Urinary bladder (tissue), 4 donors: ENCODE data around the gene ZNF385A. TPM values are rescaled to one million over a fixed set of nuclear protein-coding genes. Genes with fewer than 3 reads are reported as not detected.
"Not testable (repeated sequence)": the region's sequence is repeated elsewhere in the genome, so short reads cannot be mapped to it uniquely, and the experiment has no call there.

Experiments
- DNase-seq: peaks from one replicate; pipeline ENCODE4 v3.0.0-alpha.2; 2015; ENCODE audit errors: extremely low spot score
- H3K27ac ChIP-seq: one replicate; pipeline ENCODE4 v1.5.1; 2013; ENCODE audit warnings: low read depth, mild to moderate bottlenecking, moderate library complexity
- H3K36me3 ChIP-seq: one replicate; pipeline ENCODE4 v1.6.1; 2013; ENCODE audit warnings: mild to moderate bottlenecking, moderate library complexity; ENCODE audit not compliant: insufficient read depth
- H3K4me1 ChIP-seq: one replicate; pipeline ENCODE4 v1.6.1; 2013; ENCODE audit warnings: mild to moderate bottlenecking, moderate library complexity; ENCODE audit not compliant: insufficient read depth
- H3K4me3 ChIP-seq: one replicate; pipeline ENCODE4 v1.5.1; 2013; ENCODE audit warnings: low read depth, low read length
- WGBS: extraction: QIAGEN DNeasy Blood & Tissue Kit; methylation state at CpG from one replicate; pipeline ENCODE4 v1.1.7; 2013; 5-methylcytosine and 5-hydroxymethylcytosine counted together
- polyA plus RNA-seq: library from polyadenylated mRNA; stranded (reverse); fragments of 200-250 nt; gene quantifications from one replicate; pipeline ENCODE4 v1.2.3, GENCODE V29; 2013
- total RNA-seq: library from RNA; depleted of rRNA; stranded (reverse); fragments of >200 nt; gene quantifications from one replicate; pipeline ENCODE4 v1.2.3, GENCODE V29; 2014
- donor health status: healthy with polysubstance abuse.
- donor health status: healthy.

Gene ZNF385A
- total and polyA plus RNA-seq, 2 donors: 5.0 to 26.3 TPM

GRCh38 chr12:54337854-54338650 is 46.5 kb downstream of the ZNF385A start:
- Histone ChIP-seq H3K36me3 (peaks cover 2% of the 10 kb centered on the region), H3K27ac (no peak overlapping the region), H3K4me1 (no peaks in the 10 kb centered on the region), H3K4me3 (no peak overlapping the region)
- 44% methylated on average over 3 of the region's 3 CpGs for WGBS
- DNase-seq: no peak

- Histone ChIP-seq H3K4me1 (no peaks in the 10 kb centered on the region), H3K4me3 (no peak overlapping the region), H3K27ac (no peak overlapping the region), H3K36me3 (peaks cover 2% of the 10 kb centered on the region)
- no peak for DNase-seq
- WGBS: 25% methylated on average over 3 of the region's 3 CpGs
Observed at GRCh38 chr12:54337280-54337842, 47.2 kb downstream of the ZNF385A start.

- DNase-seq: no peak
- no peak overlapping the region for H3K27ac ChIP-seq
- H3K36me3 ChIP-seq: peaks cover 2% of the 10 kb centered on the region
- peaks cover 2% of the 10 kb centered on the region for H3K4me1 ChIP-seq
- H3K4me3 ChIP-seq: no peak overlapping the region
- WGBS: 99% methylated on average over 4 of the region's 4 CpGs
Observed at GRCh38 chr12:54333420-54334034, 51.0 kb downstream of the ZNF385A start.

- Histone ChIP-seq H3K27ac (no peak overlapping the region), H3K4me3 (no peak overlapping the region), H3K36me3 (peaks cover 2% of the 10 kb centered on the region), H3K4me1 (peaks cover 2% of the 10 kb centered on the region)
- WGBS: 79% methylated on average over 5 of the region's 5 CpGs
- DNase-seq: no peak
Observed at GRCh38 chr12:54331461-54331860, 53.1 kb downstream of the ZNF385A start.

- Histone ChIP-seq H3K4me3 (no peak overlapping the region), H3K27ac (no peak overlapping the region), H3K4me1 (peaks cover 2% of the 10 kb centered on the region), H3K36me3 (peaks cover 2% of the 10 kb centered on the region)
- DNase-seq: no peak
- WGBS: 52% methylated on average over 3 of the region's 3 CpGs
Observed at GRCh38 chr12:54330442-54330841, 54.1 kb downstream of the ZNF385A start.

GRCh38 chr12:54329759-54330158 is 54.8 kb downstream of the ZNF385A start:
- Histone ChIP-seq H3K36me3 (peaks cover 2% of the 10 kb centered on the region), H3K4me1 (peaks cover 2% of the 10 kb centered on the region), H3K4me3 (no peak overlapping the region), H3K27ac (no peak overlapping the region)
- no peak for DNase-seq
- 61% methylated on average over 5 of the region's 5 CpGs for WGBS

- peaks cover 2% of the 10 kb centered on the region for H3K36me3 ChIP-seq
- DNase-seq: no peak
- H3K27ac ChIP-seq: no peak overlapping the region
- H3K4me1 ChIP-seq: peaks cover 2% of the 10 kb centered on the region
- no peak overlapping the region for H3K4me3 ChIP-seq
- WGBS: 71% methylated on average over 6 of the region's 6 CpGs
Observed at GRCh38 chr12:54328595-54329337, 55.8 kb downstream of the ZNF385A start.

- Histone ChIP-seq H3K4me3 (peak overlapping the region; percentile 60), H3K27ac (peak overlapping the region; percentile 76)
- H3K36me3 ChIP-seq, DNase-seq, H3K4me1 ChIP-seq: not testable (repeated sequence)
- WGBS: 43% methylated on average over 22 of the region's 22 CpGs
Observed at GRCh38 chr12:54325442-54326109, 59.0 kb downstream of the ZNF385A start.

- H3K27ac ChIP-seq: peak within 1 kb of the TSS; percentile 76
- peak within 1 kb of the TSS; percentile 60 for H3K4me3 ChIP-seq
- H3K4me1 ChIP-seq: no peaks in the 10 kb centered on the region
- peak; percentile 99 for DNase-seq
- under 1% methylated on average over 34 of the region's 34 CpGs for WGBS
- H3K36me3 ChIP-seq: no peaks in the 10 kb centered on the region
Observed at GRCh38 chr12:54324617-54325441, 59.7 kb downstream of the ZNF385A start, which contains the start of gene COPZ1. Gene COPZ1 (plus strand): TSS chr12:54325131. CDS start chr12:54325164, 33 bp downstream.

- H3K36me3 ChIP-seq: no peaks in the 10 kb centered on the region
- WGBS: 86% methylated on average over 5 of the region's 5 CpGs
- no peak for DNase-seq
- no peak overlapping the region for H3K4me3 ChIP-seq
- H3K27ac ChIP-seq: no peak overlapping the region
- no peaks in the 10 kb centered on the region for H3K4me1 ChIP-seq
Observed at GRCh38 chr12:54321363-54321762, 63.2 kb downstream of the ZNF385A start.
